ENCODE results near the gene EFNA2. TPM values are rescaled to one million over a fixed set of nuclear protein-coding genes. Genes with fewer than 3 reads are reported as not detected.

EFNA2 gene
- total and polyA plus RNA-seq, 2 of the 8 experiments (the other 6 are each of a cell fraction or from before 2014, with no cell fraction given) = 4.0 to 7.0 TPM

DNA sequence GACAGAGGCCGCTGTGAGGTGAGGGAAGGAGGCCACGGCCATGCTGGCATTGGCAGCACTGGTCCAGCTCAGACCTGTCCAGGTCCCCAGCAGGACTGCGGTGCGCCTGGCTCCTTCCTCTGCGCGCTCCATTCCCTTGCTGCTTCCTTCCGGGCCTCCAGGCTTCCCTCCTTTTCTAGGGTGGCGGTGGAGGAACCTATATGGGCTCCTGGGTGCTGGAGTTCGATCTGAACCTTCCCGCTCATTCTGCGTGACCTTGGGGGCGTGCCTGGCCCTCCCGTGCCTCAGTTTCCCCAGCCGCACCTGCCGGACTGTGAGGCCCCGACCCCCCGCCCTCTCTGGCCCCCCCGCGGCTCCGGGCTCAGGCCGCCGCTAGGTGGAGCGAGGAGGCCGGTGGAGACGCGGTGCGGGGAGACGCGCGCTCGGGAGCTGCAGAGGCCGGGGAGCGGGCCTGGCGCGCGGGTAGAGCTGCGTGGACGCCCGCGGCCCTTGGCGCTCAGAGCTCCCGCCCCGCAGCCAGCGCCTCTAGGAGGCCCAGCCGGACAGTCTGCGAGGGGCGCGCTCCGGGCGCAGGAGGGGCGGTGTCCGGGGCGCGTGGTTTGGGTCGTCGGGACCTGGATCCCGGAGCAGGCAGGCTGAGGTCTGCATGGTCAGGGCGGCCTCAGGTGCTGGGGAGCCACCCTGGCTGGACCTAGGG lies 29.9 kb downstream of the EFNA2 start:
- H3K79me2 ChIP-seq (ENCODE audit: control insufficient read depth in 1 of 2, insufficient read depth in 2 of 2, low read length in 2 of 2) = no peaks in the 10 kb centered on the region
- H2AFZ ChIP-seq (ENCODE audit: low read length) = no peak overlapping the region; the same call in 1 of the 2 replicates
- H2AK5ac ChIP-seq (ENCODE audit: low read depth, low read length) = no peak overlapping the region
- no peak overlapping the region for H3K14ac ChIP-seq (ENCODE audit: insufficient read length)
- H3K9ac ChIP-seq (replicated peaks in 1 of 4; ENCODE audit: extremely low read depth in 1 of 4, low read depth in 3 of 4, low read length in 3 of 4) = no peak overlapping the region; a peak in 1 of 7 replicates
- peak overlapping the region; percentile 18 to 72; a peak in 3 of 4 replicates for H3K4me2 ChIP-seq (ENCODE audit: insufficient read depth in 1 of 2, low read depth in 2 of 2, low read length in 2 of 2)
- peak overlapping the region; percentile 79; the same call in 1 of the 2 replicates for H4K8ac ChIP-seq (ENCODE audit: extremely low read depth, insufficient read depth, low read length)
- no peak overlapping the region for H3K4ac ChIP-seq (replicated peaks; ENCODE audit: insufficient read length, low read depth, low read length)
- no peaks in the 10 kb centered on the region for H3K36me3 ChIP-seq (ENCODE audit: control insufficient read depth in 2 of 4, insufficient read depth in 4 of 4, low read length in 3 of 4)
- WGBS, 2 experiments (ENCODE audit: extremely low coverage in 1 of 2, insufficient coverage in 1 of 2, insufficient read length in 1 of 2, insufficient replicate concordance in 2 of 2, low coverage in 1 of 2, low lambda C conversion rate in 2 of 2, missing lambda C conversion rate in 1 of 2) = 24% methylated on average over 21 of the region's 58 CpGs; no CpG with 5 or more reads in 1 of the 2 experiments
- H2BK20ac ChIP-seq (ENCODE audit: low read length) = no peak overlapping the region; the same call in 1 of the 2 replicates
- H3K9me3 ChIP-seq (ENCODE audit: insufficient read depth in 2 of 2, low read depth in 1 of 2, low read length in 1 of 2) = no peaks in the 10 kb centered on the region
- H2BK15ac ChIP-seq (ENCODE audit: low read length) = no peak overlapping the region; the same call in 1 of the 2 replicates
- no peaks in the 10 kb centered on the region for H3K79me1 ChIP-seq (ENCODE audit: low read depth, low read length)
- peaks cover 0 to 12% (median 5%) of the 10 kb centered on the region in 4 experiments; a peak in 5 of 7 replicates for H3K27me3 ChIP-seq (replicated peaks in 1 of 4; ENCODE audit: control insufficient read depth in 3 of 4, extremely low read depth in 1 of 4, insufficient read depth in 3 of 4, low read length in 3 of 4)
- ChIA-PET POLR2A (ENCODE audit: partially characterized antibody) (interaction anchor here (1.0 to 4.1 kb wide), 5 partner anchors 40 to 122 kb away, joined by 3 to 15 read pairs (median 4); partner anchors contain the start of genes CIRBP and FAM174C), CTCF (ENCODE audit: partially characterized antibody) (interaction anchor here (0.6 to 4.0 kb wide), 20 partner anchors 9 to 83 kb away, joined by 3 to 24 read pairs (median 4); no protein-coding TSS in a partner anchor)
- no peak overlapping the region for H2BK120ac ChIP-seq (replicated peaks; ENCODE audit: low read depth, low read length)
- peaks cover 0 to 5% (median 0%) of the 10 kb centered on the region in 4 experiments; a peak in 3 of 7 replicates for H3K4me1 ChIP-seq (replicated peaks in 1 of 4; ENCODE audit: control insufficient read depth in 3 of 4, insufficient read depth in 4 of 4, low read length in 3 of 4)
- H3K18ac ChIP-seq (ENCODE audit: extremely low read depth, low read length) = no peak overlapping the region; the same call in 1 of the 2 replicates
- H3K23ac ChIP-seq (ENCODE audit: insufficient read length) = no peak overlapping the region
- no peak overlapping the region for H4K5ac ChIP-seq (ENCODE audit: insufficient read length, low read depth, low read length)
- FAIRE-seq (no peak), DNase-seq (ENCODE audit: low read depth in 1 of 2, low spot score in 2 of 2) (peak in 1 of 2 experiments; percentile 87)
- no peak overlapping the region for H2BK5ac ChIP-seq (ENCODE audit: low read depth, low read length)
- no peak overlapping the region for H3K27ac ChIP-seq (ENCODE audit: low read depth, low read length)
- no peaks in the 10 kb centered on the region for H4K20me1 ChIP-seq (replicated peaks in 1 of 2; ENCODE audit: control insufficient read depth in 1 of 2, insufficient read depth in 2 of 2, low read length in 2 of 2)
- H3K23me2 ChIP-seq (ENCODE audit: low read depth, low read length) = no peaks in the 10 kb centered on the region
- no peak overlapping the region for H4K91ac ChIP-seq (replicated peaks; ENCODE audit: insufficient read length, low read length)
- H3K4me3 ChIP-seq (ENCODE audit: extremely low read depth in 1 of 4, insufficient read depth in 2 of 4, low read depth in 3 of 4, low read length in 4 of 4) = peak overlapping the region in 3 of 4 experiments; percentile 27 to 56 (median 32); a peak in 4 of 8 replicates
- no peak overlapping the region for H2BK12ac ChIP-seq (ENCODE audit: low read depth, low read length)
- no peak overlapping the region for H3K56ac ChIP-seq (replicated peaks; ENCODE audit: insufficient read length, low read depth, low read length)
- TF ChIP-seq GABPA (IDR thresholded peaks at IDR 0.05; ENCODE audit: borderline replicate concordance, insufficient read depth, low read length) (0 out of 2 replicates have a peak, but pooled peaks have one; percentile 52), BRCA1 (IDR thresholded peaks at IDR 0.05; ENCODE audit: low read depth, low read length) (no peak), SP4 (IDR thresholded peaks at IDR 0.05; ENCODE audit: low read length) (0 out of 2 replicates have a peak, but pooled peaks have one; percentile 41), NANOG (IDR thresholded peaks at IDR 0.05; ENCODE audit: insufficient read depth, low read depth, low read length, poor library complexity, severe bottlenecking) (peak; percentile 36), KDM1A (IDR thresholded peaks at IDR 0.05; ENCODE audit: borderline replicate concordance, low read length) (0 out of 2 replicates have a peak, but pooled peaks have one; percentile 14), KDM4A (IDR thresholded peaks at IDR 0.05; ENCODE audit: low read depth, low read length, severe bottlenecking) (peak; percentile 44), EZH2 (IDR thresholded peaks at IDR 0.05; ENCODE audit: low read depth, low read length, severe bottlenecking) (no peak)
- TF ChIP-seq, protein P1, sequence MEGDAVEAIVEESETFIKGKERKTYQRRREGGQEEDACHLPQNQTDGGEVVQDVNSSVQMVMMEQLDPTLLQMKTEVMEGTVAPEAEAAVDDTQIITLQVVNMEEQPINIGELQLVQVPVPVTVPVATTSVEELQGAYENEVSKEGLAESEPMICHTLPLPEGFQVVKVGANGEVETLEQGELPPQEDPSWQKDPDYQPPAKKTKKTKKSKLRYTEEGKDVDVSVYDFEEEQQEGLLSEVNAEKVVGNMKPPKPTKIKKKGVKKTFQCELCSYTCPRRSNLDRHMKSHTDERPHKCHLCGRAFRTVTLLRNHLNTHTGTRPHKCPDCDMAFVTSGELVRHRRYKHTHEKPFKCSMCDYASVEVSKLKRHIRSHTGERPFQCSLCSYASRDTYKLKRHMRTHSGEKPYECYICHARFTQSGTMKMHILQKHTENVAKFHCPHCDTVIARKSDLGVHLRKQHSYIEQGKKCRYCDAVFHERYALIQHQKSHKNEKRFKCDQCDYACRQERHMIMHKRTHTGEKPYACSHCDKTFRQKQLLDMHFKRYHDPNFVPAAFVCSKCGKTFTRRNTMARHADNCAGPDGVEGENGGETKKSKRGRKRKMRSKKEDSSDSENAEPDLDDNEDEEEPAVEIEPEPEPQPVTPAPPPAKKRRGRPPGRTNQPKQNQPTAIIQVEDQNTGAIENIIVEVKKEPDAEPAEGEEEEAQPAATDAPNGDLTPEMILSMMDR (IDR thresholded peaks at IDR 0.05; ENCODE audit: control extremely low read depth in 1 of 3, insufficient read depth in 1 of 3, low read depth in 1 of 3, low read length in 3 of 3) = peak; percentile 51 to 73 (median 64)
